8988T (cell line): ENCODE data around the gene MSN.
"Not testable (repeated sequence)": the region's sequence is repeated elsewhere in the genome, so short reads cannot be mapped to it uniquely, and the experiment has no call there.

Source experiments
- DNase-seq: peaks from one replicate; pipeline ENCODE4 v3.0.0; 2011

Gene MSN

GRCh38 chrX:65667503-65668376 is at the start of gene MSN:
MSN (plus strand) TSS chrX:65667654; CDS start chrX:65667842, 188 bp downstream.
- DNase-seq, result no peak

GRCh38 chrX:65620096-65620705 is 47.3 kb upstream of the MSN start:
- not testable (repeated sequence) for DNase-seq

- no peak for DNase-seq
These were observed 36.7 kb upstream of the MSN start for GRCh38 chrX:65630771-65631170.

- DNase-seq, result no peak
These were observed 33.6 kb upstream of the MSN start for GRCh38 chrX:65633826-65634225.

GRCh38 chrX:65634732-65635131 is 32.7 kb upstream of the MSN start:
- no peak for DNase-seq

- DNase-seq, result no peak
These were observed 32.1 kb upstream of the MSN start for GRCh38 chrX:65635378-65635777.

GRCh38 chrX:65635822-65636221 is 31.6 kb upstream of the MSN start:
- no peak for DNase-seq

GRCh38 chrX:65636261-65636660 is 31.2 kb upstream of the MSN start:
- not testable (repeated sequence) for DNase-seq

- no peak for DNase-seq
These were observed 30.1 kb upstream of the MSN start for GRCh38 chrX:65637335-65637734.

GRCh38 chrX:65642914-65643491 is 24.5 kb upstream of the MSN start:
- DNase-seq, result no peak

- no peak for DNase-seq
These were observed 23.9 kb upstream of the MSN start for GRCh38 chrX:65643531-65644052.

GRCh38 chrX:65644621-65645289 is 22.7 kb upstream of the MSN start:
- DNase-seq, result no peak

GRCh38 chrX:65647801-65648200 is 19.7 kb upstream of the MSN start:
- DNase-seq, result no peak

GRCh38 chrX:65652098-65652497 is 15.4 kb upstream of the MSN start:
- no peak for DNase-seq

GRCh38 chrX:65657009-65657441 is 10.4 kb upstream of the MSN start:
- not testable (repeated sequence) for DNase-seq

- DNase-seq, result no peak
These were observed 9.8 kb upstream of the MSN start for GRCh38 chrX:65657659-65658058.

GRCh38 chrX:65658229-65658628 is 9.2 kb upstream of the MSN start:
- DNase-seq, result no peak

- no peak for DNase-seq
These were observed 324 bp upstream of the MSN start for GRCh38 chrX:65667157-65667502.

GRCh38 chrX:65668377-65669310 is 1.2 kb downstream of the MSN start:
- no peak for DNase-seq

- DNase-seq, result no peak
These were observed 3.8 kb downstream of the MSN start for GRCh38 chrX:65671286-65671685.

GRCh38 chrX:65671966-65672365 is 4.5 kb downstream of the MSN start:
- DNase-seq, result no peak

- no peak for DNase-seq
These were observed 6.4 kb downstream of the MSN start for GRCh38 chrX:65673857-65674203.
